Osteoblast (primary cell): Measurements from ENCODE around the gene ESRP2. TPM values are rescaled to one million over a fixed set of nuclear protein-coding genes. Genes with fewer than 3 reads are reported as not detected.

Source experiments
- DNase-seq: peaks from one replicate; pipeline ENCODE4 v3.0.0; 2011; ENCODE audit warnings: low spot score, mixed read lengths; ENCODE audit not compliant: insufficient read length; ENCODE audit errors: missing footprints
- H2AFZ ChIP-seq: 2 replicates; pipeline ENCODE4 v1.6.0; 2011; ENCODE audit warnings: mild to moderate bottlenecking, low read length
- H3K27ac ChIP-seq: 2 replicates; pipeline ENCODE4 v1.5.1; 2011; ENCODE audit warnings: mild to moderate bottlenecking, low read depth, low read length, moderate library complexity
- H3K27me3 ChIP-seq: 2 replicates; pipeline ENCODE4 v1.6.0; 2012; ENCODE audit warnings: mild to moderate bottlenecking, control low read depth, inconsistent platforms, low read length, moderate library complexity; ENCODE audit not compliant: insufficient read depth
- H3K36me3 ChIP-seq: 2 replicates; pipeline ENCODE4 v1.5.1; 2011; ENCODE audit warnings: mild to moderate bottlenecking, low read length, control low read depth, moderate library complexity; ENCODE audit not compliant: insufficient read depth
- H3K4me1 ChIP-seq: 2 replicates; pipeline ENCODE4 v1.5.1; 2011; ENCODE audit warnings: mild to moderate bottlenecking, low read length, control low read depth, moderate library complexity; ENCODE audit not compliant: insufficient read depth
- H3K4me2 ChIP-seq: 2 replicates; pipeline ENCODE4 v1.6.0; 2011; ENCODE audit warnings: mild to moderate bottlenecking, low read length; ENCODE audit not compliant: insufficient read depth
- H3K4me3 ChIP-seq: fragments of 200-600 bp; sonication (generic); 3 replicates; pipeline ENCODE4 v1.5.1; 2012; ENCODE audit warnings: mild to moderate bottlenecking, low read length, inconsistent platforms; ENCODE audit not compliant: insufficient read depth
- H3K79me2 ChIP-seq: 2 replicates; pipeline ENCODE4 v1.6.0; 2012; ENCODE audit warnings: mild to moderate bottlenecking, low read length, control low read depth, inconsistent platforms; ENCODE audit not compliant: insufficient read depth
- H3K9me3 ChIP-seq: 2 replicates; pipeline ENCODE4 v1.5.1; 2011; ENCODE audit warnings: low read depth, low read length, control low read depth
- H4K20me1 ChIP-seq: 2 replicates; pipeline ENCODE4 v1.6.0; 2012; ENCODE audit warnings: mild to moderate bottlenecking, low read length, control low read depth; ENCODE audit not compliant: insufficient read depth
- CTCF ChIP-seq: IDR thresholded peaks from 2 replicates; pipeline ENCODE4 v1.5.1; 2011; ENCODE audit warnings: mild to moderate bottlenecking, low read depth, low read length, moderate library complexity; ENCODE audit errors: extremely low read depth
- total RNA-seq: library from RNA; depleted of rRNA; stranded (reverse); fragments of >200 nt; gene quantifications from 2 replicates; pipeline ENCODE4 v1.2.3, GENCODE V29; 2012

The ESRP2 gene
- total RNA-seq, 1 donor, result under 0.01 TPM

GRCh38 chr16:68273459-68273858 is 37.5 kb upstream of the ESRP2 start:
- no peak for DNase-seq
- Histone ChIP-seq H3K9me3 (no peaks in the 10 kb centered on the region), H3K27me3 (no peaks in the 10 kb centered on the region), H4K20me1 (peaks cover 64% of the 10 kb centered on the region), H3K27ac (no peak overlapping the region), H3K4me3 (no peak overlapping the region), H3K36me3 (peaks cover 57% of the 10 kb centered on the region), H3K4me1 (peaks cover 4% of the 10 kb centered on the region), H3K79me2 (peaks cover 80% of the 10 kb centered on the region), H3K4me2 (no peak overlapping the region), H2AFZ (no peak overlapping the region)
- no peak for TF ChIP-seq CTCF

- Histone ChIP-seq H3K4me2 (no peak overlapping the region), H3K9me3 (no peaks in the 10 kb centered on the region), H3K79me2 (peaks cover 88% of the 10 kb centered on the region), H4K20me1 (peaks cover 71% of the 10 kb centered on the region), H3K4me3 (no peak overlapping the region), H3K27me3 (no peaks in the 10 kb centered on the region), H3K4me1 (peaks cover 12% of the 10 kb centered on the region), H2AFZ (no peak overlapping the region), H3K36me3 (peaks cover 64% of the 10 kb centered on the region), H3K27ac (no peak overlapping the region)
- no peak for TF ChIP-seq CTCF
- no peak for DNase-seq
Observed at GRCh38 chr16:68272507-68273209, 36.7 kb upstream of the ESRP2 start.

- DNase-seq, result no peak
- H3K27me3 ChIP-seq, result no peaks in the 10 kb centered on the region
- peaks cover 96% of the 10 kb centered on the region for H3K79me2 ChIP-seq
- H2AFZ ChIP-seq, result no peak overlapping the region
- TF ChIP-seq CTCF, result no peak
- H3K4me2 ChIP-seq, result no peak overlapping the region
- peaks cover 53% of the 10 kb centered on the region for H3K36me3 ChIP-seq
- H3K4me3 ChIP-seq, result no peak overlapping the region
- peak overlapping the region; percentile 35 for H3K27ac ChIP-seq
- H3K4me1 ChIP-seq, result peaks cover 25% of the 10 kb centered on the region
- H3K9me3 ChIP-seq, result no peaks in the 10 kb centered on the region
- H4K20me1 ChIP-seq, result peaks cover 72% of the 10 kb centered on the region
Observed at GRCh38 chr16:68270353-68270752, 34.4 kb upstream of the ESRP2 start.

GRCh38 chr16:68269793-68270192 is 33.9 kb upstream of the ESRP2 start:
- Histone ChIP-seq H3K4me2 (no peak overlapping the region), H3K36me3 (peaks cover 49% of the 10 kb centered on the region), H3K4me1 (peaks cover 25% of the 10 kb centered on the region), H3K27me3 (no peaks in the 10 kb centered on the region), H4K20me1 (peaks cover 71% of the 10 kb centered on the region), H2AFZ (no peak overlapping the region), H3K9me3 (no peaks in the 10 kb centered on the region), H3K79me2 (peaks cover 93% of the 10 kb centered on the region), H3K4me3 (no peak overlapping the region), H3K27ac (no peak overlapping the region)
- no peak for DNase-seq
- no peak for TF ChIP-seq CTCF
